Lower leg skin (tissue), 3 donors: ENCODE data around the gene GSC2.

Experiments
- CTCF ChIP-seq, 3 donors: fragments of 450-650 bp; IDR thresholded peaks; one replicate each; pipeline ENCODE4 v1.5.1; 2016; ENCODE audit warnings: antibody characterized with exemption in 3 of 3, mild to moderate bottlenecking in 3 of 3, moderate library complexity in 2 of 3
- POLR2A ChIP-seq, 2 donors: fragments of 450-650 bp; IDR thresholded peaks; one replicate each; pipeline ENCODE4 v1.6.1; 2016 to 2017; ENCODE audit warnings: antibody characterized with exemption in 2 of 2, mild to moderate bottlenecking in 1 of 2, moderate library complexity in 1 of 2

GRCh38 chr22:19114984-19115552, 35.0 kb downstream of the GSC2 start:
- TF ChIP-seq POLR2A (IDR thresholded peaks at IDR 0.05) (no peak), CTCF (IDR thresholded peaks at IDR 0.05) (no peak)
